H54 (cell line): ENCODE data around the gene TH.

Source experiments
- DNase-seq: peaks from one replicate; pipeline ENCODE4 v3.0.0; 2011; ENCODE audit warnings: low spot score, mixed read lengths; ENCODE audit not compliant: insufficient read length
- FAIRE-seq: peaks from 3 replicates; lab custom pipeline; 2011; peaks lifted over from hg19 to GRCh38; lab: Jason Lieb, UNC
- POLR2A ChIP-seq: IDR thresholded peaks from 2 replicates; pipeline ENCODE4 v1.6.1; 2011; ENCODE audit warnings: low read depth, mild to moderate bottlenecking, low read length

The TH gene

GRCh38 chr11:2118677-2119076 is 52.9 kb downstream of the TH start:
- TF ChIP-seq POLR2A: no peak
- FAIRE-seq (no peak), DNase-seq (no peak)

DNA sequence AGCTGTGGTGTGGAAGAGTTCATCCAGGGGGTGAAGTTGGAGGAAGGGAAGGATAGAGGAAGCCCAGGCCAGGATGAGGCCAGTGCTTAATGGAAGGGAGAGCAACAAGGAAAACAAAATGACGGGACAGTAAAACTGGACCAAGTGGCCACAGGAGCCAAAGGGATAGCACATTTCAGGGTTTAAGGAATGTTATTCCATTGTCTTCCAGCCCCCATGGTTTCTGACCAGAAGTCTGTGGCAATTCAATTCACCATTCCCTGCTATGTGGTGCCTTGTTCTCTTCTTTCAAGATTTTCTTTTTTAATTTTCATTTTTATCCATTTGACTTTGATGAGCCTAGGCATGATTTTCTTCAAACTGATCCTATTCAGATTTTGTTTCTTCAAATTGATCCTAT is 54.9 kb downstream of the TH start:
- no peak for TF ChIP-seq POLR2A
- FAIRE-seq (no peak), DNase-seq (no peak)

DNA sequence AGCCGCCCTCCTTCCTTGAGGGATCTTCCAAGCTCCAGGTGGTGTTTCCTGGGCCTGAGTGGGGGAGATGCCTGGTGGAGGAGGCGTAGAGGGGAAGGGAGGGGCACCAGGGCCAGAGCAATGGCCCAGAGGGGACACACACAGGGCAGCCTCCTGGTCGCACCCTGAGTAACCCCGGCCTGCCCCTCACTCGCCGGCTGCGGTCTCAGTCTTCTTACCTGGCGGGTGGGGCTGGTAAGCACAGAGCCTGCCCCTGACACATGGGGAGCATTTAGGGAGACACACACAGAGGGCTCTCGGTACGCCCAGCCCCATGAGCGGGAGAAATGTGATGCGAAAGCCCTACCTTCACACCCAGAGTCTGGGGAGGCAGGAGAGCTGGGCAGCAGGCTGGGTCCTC is 56.3 kb downstream of the TH start:
- FAIRE-seq (no peak), DNase-seq (no peak)
- TF ChIP-seq POLR2A: no peak

- no peak for TF ChIP-seq POLR2A
- no peak for FAIRE-seq
- no peak for DNase-seq
Measured at GRCh38 chr11:2114430-2115241, 57.0 kb downstream of the TH start.
